NCI-H2171 treated with DMSO at 0.1 percent for 48 hours (cell line): ENCODE results near the gene ANKRD65.
"Not testable (repeated sequence)": the region's sequence is repeated elsewhere in the genome, so short reads cannot be mapped to it uniquely, and the experiment has no call there.

ENCODE experiments used
- DNase-seq: peaks from one replicate; lab custom pipeline; 2025; lab: John Stamatoyannopoulos, UW

The ANKRD65 gene

GRCh38 chr1:1393428-1393827 is 27.6 kb downstream of the ANKRD65 start:
- DNase-seq = no peak

GRCh38 chr1:1393014-1393413 is 28.1 kb downstream of the ANKRD65 start:
- DNase-seq = no peak

GRCh38 chr1:1391225-1391624 is 29.9 kb downstream of the ANKRD65 start:
- no peak for DNase-seq

GRCh38 chr1:1390675-1391074 is 30.4 kb downstream of the ANKRD65 start:
- no peak for DNase-seq

GRCh38 chr1:1388078-1388472 is 33.0 kb downstream of the ANKRD65 start:
- no peak for DNase-seq

- no peak for DNase-seq
Measured at GRCh38 chr1:1387098-1388077, 33.7 kb downstream of the ANKRD65 start.

GRCh38 chr1:1385931-1386330 is 35.1 kb downstream of the ANKRD65 start:
- DNase-seq = no peak

GRCh38 chr1:1385339-1385738 is 35.7 kb downstream of the ANKRD65 start:
- not testable (repeated sequence) for DNase-seq

- no peak for DNase-seq
Measured at GRCh38 chr1:1381294-1381693, 39.8 kb downstream of the ANKRD65 start.

GRCh38 chr1:1380860-1381259 is 40.2 kb downstream of the ANKRD65 start:
- DNase-seq = no peak

- DNase-seq = no peak
Measured at GRCh38 chr1:1377540-1378205, 43.4 kb downstream of the ANKRD65 start.

GRCh38 chr1:1376551-1377226 is 44.4 kb downstream of the ANKRD65 start:
- no peak for DNase-seq

- peak; percentile 99 for DNase-seq
Measured at GRCh38 chr1:1374929-1375662, 46.0 kb downstream of the ANKRD65 start, which contains the start of gene AURKAIP1. TSS of gene AURKAIP1 (minus strand) at chr1:1375207. CDS start at chr1:1374756, 451 bp downstream.

GRCh38 chr1:1374589-1374928 is 46.5 kb downstream of the ANKRD65 start:
- no peak for DNase-seq

- no peak for DNase-seq
Measured at GRCh38 chr1:1373815-1374588, 47.1 kb downstream of the ANKRD65 start.

- no peak for DNase-seq
Measured at GRCh38 chr1:1373051-1373814, 47.8 kb downstream of the ANKRD65 start.

- peak; percentile 61 for DNase-seq
Measured at GRCh38 chr1:1371746-1372711, 49.0 kb downstream of the ANKRD65 start.

- no peak for DNase-seq
Measured at GRCh38 chr1:1371364-1371745, 49.7 kb downstream of the ANKRD65 start.

GRCh38 chr1:1370771-1371300 is 50.2 kb downstream of the ANKRD65 start:
- DNase-seq = no peak
